GM19438 (cell line): ENCODE measurements around the gene DHPS.

ENCODE experiments used
- ATAC-seq: cut with Tn5 transposase; IDR thresholded peaks from one replicate; pipeline ENCODE4 v1.9.1; 2021; ENCODE audit warnings: low read depth; ENCODE audit not compliant: unreplicated experiment

DHPS gene

DNA sequence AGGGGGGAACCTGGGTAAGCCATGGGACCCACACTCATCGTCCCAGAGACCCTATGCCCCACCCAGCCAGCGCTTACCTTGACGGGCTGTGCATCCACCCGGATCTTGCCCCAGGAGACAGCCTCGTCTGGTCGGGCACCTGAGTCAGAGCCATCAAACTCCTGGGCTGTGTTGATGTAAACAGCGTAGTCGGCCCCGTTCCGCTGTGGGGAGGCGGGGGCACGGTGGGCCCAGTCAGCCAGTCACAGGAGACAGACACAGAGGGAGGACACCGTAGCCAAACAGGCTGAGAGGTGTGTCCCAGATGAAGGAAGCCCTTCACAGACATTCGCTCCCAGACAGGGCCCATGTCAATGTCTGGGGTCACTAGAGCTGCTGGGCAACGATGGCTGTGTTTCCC, 5.7 kb downstream of the DHPS start:
- ATAC-seq, result no peak

DNA sequence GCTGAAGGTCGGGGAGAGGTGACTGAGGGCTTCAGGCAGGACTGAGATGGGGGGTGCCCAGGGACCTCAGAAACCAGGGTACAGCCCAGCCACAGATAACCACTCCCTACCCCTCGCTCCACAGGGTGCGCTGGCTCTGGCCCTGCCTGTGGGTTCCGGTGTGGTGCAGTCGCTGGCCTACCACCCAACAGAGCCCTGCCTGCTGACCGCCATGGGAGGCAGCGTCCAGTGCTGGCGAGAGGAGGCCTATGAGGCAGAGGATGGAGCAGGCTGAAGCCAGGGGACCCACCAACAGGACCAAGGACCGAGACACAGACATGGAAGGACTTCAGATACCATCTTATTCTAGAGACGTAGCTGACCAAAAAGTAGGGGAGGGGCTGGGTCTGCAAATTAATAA, 6.3 kb downstream of the DHPS start:
- no peak for ATAC-seq

DNA sequence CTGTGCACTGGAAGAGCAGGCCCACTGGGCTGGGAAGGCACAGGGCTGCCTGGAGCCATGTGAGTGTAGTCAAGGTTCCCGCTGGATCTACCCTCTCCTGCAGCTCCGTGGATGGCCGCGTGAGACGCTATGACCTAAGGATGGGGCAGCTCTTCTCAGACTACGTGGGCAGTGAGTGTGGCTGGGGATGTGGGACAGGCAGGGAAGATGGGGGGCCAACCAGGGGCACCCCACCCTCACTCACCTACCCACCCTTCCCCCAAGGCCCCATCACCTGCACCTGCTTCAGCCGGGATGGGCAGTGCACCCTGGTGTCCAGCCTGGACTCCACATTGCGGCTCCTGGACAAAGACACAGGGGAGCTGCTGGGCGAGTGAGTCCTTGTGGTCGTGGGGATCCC, 8.9 kb downstream of the DHPS start:
- ATAC-seq, result no peak

DNA sequence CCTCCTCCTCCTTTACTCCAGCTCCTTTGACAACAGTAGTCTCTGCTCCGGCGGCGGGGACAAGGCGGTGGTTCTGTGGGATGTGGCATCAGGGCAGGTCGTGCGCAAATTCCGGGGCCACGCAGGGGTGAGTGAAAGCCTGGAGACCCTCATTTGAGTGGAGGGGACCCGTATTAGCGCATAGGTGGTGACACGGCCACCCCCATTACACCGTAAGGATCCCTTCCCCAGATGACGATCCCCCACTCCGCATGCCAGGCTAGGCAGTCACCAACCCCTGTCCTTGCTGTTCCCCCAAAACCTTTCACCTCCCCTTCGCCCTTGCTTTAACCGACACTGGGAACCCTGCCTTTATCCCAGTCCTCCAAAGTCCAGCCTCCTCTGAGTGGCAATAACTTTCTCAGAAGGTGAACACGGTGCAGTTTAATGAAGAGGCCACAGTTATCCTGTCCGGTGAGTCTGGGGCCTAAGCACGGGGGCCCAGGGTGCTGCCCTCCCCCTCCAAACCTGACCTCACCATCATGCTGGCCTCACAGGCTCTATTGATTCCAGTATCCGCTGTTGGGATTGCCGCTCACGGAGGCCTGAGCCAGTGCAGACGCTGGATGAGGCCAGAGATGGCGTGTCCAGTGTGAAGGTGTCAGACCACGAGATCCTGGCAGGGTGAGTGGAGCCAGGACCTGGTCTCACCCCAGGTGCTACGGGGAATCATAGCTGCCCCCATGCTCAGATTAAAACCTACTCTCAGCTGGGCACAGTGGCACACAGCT, 11.3 kb downstream of the DHPS start:
- no peak for ATAC-seq

DNA sequence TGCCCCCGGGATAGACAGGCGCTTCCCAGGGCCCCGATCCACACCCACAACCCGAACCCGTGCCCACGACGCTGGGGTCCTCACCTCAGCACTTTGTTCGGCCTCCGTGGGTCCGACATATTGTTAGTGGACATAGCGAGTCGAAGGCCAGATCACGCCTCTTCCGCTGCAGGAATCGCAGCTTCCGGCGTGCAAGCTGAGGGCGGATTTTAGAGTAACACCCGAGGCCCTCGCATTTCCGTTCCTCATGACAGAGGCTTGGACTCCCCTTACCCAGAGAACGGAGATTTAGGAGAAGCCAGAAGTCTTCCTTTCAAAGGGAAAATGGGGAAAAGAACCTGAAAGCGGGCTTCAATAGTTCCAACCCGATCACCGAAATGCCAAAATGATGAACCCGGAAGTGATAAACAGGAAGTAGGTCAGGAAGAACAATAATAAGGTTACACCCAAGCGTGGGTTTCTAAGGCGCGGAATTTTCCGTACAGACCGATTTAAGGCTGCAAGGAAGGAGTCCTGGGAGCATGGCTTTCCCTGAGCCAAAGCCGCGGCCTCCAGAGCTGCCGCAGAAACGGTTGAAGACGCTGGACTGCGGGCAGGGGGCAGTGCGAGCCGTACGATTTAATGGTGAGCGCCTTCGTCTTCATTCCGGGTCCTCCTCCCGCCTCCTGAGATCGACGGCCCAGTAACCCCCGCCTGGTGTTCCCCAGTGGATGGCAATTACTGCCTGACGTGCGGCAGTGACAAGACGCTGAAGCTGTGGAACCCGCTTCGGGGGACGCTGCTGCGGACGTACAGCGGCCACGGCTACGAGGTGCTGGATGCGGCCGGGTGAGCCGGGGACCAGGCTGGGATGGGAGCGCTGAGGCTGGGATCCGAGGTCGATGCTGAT, 12.2 kb downstream of the DHPS start:
- ATAC-seq, result no peak

DNA sequence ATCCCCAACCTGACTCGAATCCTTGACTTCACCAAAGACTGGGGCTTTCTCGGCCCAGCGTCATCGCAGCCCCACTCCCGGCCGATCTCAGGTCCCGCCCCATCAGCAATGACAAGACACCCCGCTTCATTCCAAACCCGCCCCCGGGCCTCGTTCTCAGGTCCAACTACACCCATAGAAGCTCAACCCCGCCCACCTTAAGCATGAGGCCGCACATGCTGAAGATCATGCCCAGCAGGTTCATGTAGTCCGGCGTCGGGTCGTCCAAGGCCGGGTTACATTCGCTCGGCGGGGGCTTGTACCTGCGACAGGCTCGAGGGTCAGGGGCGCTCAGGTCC, 12.8 kb downstream of the DHPS start:
- ATAC-seq, result no peak

DNA sequence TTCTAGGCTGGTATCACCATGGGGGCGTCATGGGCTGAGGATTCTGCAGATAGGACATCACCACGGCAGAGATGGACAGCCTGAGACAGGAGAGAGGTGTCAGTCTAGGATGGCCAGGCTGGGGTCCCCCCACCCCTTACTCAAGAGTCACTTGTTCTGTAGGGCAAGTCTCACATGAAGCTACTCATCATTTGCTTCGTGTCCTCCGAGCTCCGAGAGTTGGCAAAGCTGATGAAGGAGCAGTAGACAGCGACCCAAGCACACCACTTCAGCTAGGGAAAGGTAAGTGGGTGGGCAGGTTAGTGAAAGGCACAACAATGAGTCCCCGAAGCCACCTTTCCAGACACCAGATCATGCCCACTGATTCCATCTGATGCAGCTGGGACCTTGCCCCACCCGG, 13.3 kb downstream of the DHPS start:
- ATAC-seq, result no peak

DNA sequence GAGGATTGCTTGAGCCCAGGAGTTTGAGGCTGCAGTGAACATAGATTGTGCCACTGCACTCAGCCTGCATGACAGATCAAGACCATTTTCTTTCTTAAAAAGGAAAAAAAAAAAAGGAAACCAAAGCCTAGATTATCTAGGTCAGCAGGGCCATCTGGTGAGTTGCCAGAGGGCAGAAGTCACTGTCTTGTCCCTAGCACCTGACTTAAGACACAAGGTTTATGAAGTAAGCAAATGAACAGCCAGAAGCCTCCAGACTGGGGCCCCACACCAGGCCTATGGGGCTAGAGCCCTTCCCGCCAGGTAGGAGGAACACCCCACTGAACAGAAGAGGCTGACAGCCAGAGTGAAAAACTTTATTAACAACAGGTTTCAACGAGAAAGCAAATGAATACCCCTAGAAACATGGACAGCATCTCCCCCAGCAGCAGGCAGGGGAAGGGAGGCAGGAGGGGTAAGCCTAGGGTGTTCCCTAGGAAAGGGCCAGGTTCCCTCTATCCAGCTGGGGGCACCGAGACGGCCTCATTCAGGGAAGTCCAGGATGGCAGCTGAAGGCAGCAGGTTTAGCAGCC, 13.9 kb downstream of the DHPS start:
- ATAC-seq, result no peak

DNA sequence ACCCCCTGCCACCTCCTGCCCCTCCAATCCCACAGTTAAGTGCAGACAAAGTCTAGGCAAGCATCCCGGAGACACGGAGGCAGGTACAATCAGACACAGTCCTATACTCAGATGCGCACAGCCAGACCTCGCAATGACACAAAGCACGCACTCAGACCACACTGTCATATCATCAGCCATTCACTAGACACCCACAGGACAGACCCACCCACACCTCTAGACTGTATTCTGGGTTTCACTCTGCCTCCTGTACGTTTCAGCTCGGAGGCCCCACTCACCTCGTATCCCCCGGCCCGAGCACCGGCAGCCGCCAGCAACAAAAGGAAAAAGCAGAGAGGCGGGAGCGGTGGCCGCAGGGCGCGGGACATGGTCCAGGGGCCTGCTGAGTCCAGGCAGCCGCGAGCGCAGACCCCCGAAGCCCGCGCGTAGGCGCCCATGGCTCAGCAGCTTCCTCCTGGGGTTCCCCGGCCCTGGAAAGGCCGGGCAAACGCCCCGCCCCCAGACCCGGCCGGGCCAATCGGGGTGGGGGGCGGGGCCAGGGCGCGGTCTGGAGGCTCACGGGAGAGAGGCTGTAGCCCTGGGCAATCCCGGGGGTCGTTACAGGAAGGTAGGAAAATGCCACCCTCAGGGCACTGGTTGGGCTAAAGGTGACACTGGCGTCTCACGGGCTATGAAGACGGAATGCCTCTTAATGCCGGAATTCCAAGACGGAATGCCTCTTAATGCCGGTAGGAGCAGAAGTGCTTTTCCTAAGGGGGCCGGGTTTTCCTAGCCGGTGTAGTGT, 15.2 kb downstream of the DHPS start, which contains the start of the genes MAN2B1 and WDR83:
Gene MAN2B1 (minus strand): TSS at position 478 of the 784 bp plus-strand sequence. CDS start 41 bp downstream, at position 437.
Gene WDR83 (plus strand): TSS at position 543 of the 784 bp plus-strand sequence. CDS start 2,984 bp downstream, outside the sequence.
- ATAC-seq, result peak; percentile 59

DNA sequence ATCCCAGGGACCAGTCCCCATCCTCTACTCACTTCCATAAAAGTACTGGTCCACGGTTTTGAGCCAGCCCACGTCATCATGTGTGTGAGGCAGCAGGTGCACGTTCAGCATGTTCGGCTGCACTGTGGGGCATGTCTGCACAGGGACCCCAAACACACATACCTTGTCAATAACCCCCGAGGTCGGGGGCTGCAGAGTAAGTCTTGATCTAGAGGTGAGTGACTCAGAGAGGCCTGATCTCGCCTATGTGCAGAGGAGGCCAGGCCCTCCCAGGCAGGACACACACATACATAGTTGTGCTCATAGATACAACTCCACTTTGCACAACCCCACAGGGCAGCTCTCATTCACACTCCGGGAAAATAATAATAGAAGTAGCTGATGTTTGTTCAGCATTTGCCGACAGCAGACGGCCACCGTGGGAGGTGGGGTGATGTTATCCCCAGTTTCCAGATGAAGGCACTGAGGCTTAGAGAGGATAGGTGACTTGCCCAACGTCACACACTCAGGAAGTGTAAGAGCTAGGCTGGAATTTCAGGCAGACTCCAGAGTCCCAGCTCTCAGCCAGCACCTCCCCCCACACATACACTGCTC, 15.9 kb downstream of the DHPS start:
- no peak for ATAC-seq

DNA sequence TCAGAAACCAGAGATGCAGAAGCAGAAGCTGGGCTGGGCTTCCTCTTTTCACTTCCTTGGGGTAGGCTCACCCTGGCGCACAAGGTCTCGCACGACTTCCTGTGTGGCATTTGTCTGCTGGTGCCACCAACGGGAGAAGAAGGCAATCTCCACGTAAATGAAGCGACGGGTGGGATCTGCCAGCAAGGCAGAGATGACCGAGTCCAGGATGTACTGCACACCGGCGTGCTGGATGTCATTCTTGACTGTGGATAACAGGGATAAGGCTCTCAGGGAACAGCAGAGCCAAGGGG, 16.5 kb downstream of the DHPS start:
- ATAC-seq, result no peak

DNA sequence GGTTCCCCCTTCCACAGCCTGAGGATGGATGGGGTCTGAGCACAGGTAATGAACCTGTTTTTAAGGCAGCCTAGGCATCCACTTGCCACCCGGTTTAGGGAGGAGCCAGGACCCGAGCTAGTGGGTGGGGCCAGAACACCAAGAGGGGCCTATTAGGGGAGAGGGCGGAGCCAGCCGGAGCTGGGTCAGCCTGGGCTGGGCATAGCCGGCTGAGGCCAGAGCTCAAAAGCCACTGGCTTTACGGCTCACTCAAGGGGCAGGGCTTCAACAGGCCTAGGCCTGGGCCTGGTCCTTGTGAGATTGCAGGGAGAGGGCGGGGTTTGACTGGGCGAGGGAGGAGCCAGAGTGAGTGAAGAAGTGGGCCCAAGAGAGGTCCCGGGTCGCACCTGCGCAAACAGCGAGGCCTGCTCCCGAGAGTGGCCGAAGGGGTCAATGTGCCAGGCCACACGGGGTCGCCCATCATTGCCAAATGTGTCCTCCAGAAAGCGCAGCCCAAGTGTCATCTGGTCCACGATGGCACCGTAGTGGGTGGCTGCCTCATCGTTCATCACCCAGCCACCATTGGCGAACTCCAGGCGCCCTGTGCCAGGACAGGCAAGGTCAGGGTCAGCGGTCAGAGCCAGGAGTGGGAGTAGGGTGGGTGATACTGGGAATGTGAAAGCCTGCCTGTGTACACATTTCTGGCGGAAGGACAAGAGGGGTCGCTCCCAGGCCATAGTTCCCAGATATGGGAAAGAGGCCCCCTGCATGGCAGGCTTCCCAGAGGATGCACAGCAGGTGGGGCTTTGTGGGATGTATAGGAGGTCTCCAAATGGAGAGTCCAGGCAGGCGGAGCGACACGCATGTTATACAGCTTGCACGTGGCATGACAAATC, 17.0 kb downstream of the DHPS start:
- no peak for ATAC-seq

DNA sequence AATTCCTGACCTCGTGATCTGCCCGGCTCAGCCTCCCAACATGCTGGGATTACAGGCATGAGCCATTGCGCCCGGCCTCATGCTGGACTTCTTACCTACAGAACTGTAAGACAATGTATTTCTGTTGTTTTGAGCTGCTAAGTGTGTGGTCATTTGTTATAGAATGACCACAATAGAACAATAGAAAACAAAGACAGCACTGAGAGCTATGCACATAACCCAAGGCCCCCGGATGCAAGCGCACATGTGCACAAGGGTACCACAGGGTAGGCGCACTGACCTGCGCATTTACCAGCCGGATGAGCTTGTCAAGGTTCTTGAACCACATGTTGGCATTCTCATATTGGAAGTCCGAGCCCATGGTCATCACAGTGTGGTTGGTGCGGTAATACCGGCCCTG, 20.7 kb downstream of the DHPS start:
- no peak for ATAC-seq

DNA sequence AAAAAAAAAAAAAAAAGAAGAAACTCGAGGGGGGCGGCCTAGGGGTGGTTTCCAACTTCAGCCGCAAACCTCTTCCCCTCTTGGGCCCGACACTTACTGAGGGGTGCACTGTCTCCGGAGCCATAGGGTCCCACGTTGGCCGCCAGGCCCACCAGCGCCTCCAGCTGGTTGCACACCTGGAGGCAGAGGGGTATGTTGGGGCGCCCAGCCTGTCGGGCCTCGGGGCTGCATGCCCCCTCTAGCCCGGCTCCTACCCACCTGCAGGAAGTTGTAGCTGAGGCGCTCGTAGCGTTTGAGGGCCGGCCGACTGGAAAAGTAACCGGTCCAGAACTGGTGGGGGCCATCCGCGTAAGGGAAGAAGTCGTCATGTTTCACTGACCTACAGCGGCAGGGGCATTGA, 23.7 kb downstream of the DHPS start:
- no peak for ATAC-seq

DNA sequence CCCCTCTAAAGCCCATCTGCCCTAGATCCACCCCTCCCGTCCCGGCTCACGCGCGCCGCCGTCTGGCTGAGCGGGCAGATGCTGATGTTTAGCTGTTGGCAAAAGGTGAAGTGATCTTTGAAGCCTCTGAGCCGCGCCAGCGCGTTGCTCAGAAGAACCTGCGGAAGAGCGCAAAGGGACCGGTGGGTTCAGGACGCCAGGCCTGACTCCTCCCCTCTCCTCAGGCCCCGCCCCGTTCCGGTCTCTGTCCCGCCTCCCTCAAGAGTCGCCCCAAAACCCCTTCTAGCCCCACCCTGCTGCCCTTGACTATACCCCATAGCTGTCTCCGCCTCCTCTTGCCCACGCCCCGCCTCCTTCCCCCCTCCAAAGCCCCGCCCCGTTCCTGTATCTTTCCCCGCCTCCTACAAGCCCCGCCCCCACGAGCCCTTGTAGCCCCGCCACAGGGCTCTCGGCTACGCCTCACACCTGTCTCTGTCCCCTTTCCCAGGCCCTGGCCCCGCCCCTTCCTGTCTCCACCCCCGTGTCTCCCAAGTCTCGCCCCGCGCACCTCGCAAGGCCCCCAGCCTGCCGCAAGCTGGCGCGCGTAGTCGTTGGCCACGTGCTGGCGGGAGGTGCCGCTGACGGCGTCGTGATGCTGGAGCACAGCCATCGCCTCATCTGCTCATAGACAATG, 24.6 kb downstream of the DHPS start:
- ATAC-seq, result no peak

DNA sequence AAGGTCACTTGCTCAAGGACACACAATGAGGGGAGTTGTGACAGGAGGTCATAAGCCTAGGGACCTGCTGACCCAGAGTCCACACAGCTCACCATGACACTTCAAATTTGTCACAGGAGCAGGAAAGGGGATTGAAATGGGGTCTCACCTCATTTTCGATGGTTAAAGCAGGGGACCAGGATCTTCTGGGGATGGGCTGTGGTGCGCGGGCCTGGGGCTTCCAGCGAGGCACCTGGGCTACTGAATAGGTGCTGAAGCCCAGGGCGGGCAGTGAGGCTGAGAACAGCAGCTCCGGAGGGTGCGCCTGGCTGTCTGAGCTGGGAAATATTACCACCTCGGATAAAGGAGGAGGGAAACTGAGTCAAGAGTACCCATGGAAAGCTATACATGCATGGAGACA, 26.1 kb downstream of the DHPS start:
- no peak for ATAC-seq

DNA sequence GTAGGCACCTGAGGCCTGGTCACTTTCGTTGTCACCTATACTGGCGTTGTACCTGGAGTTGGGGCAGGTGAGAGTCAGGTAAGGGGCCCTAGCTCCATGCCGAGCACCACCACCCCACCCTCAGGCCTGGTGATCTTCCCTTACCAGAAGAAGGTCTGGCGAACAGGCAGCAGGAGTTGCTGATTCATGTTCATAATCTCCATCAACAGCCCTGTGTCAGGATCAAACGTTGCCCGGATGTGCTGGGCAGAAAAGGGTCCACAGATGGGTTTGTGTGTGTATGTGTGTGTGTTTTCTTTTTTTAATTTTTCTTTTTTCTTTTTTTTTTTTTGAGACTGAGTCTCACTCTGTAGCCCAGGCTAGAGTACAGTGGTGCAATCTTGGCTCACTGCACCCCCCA, 29.5 kb downstream of the DHPS start:
- no peak for ATAC-seq

DNA sequence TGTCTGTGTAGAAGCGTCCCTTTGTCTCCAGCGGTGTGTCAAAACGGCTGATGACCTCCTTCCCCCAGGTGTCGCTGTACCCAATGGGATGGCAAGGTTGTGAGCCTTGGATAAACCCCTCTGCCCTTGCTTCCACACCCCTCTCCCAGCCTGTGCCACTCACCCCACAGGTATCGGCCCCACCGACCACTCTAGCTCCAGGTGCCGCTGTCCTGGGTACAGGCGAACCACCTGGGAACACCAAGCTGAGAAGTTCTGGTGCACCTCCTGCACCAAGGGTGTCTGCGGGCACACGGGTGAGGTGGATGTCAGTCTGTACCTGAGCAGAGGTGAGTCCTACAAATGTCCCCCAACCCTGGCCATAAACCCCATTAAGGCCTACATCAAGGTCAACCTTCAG, 31.7 kb downstream of the DHPS start:
- no peak for ATAC-seq

DNA sequence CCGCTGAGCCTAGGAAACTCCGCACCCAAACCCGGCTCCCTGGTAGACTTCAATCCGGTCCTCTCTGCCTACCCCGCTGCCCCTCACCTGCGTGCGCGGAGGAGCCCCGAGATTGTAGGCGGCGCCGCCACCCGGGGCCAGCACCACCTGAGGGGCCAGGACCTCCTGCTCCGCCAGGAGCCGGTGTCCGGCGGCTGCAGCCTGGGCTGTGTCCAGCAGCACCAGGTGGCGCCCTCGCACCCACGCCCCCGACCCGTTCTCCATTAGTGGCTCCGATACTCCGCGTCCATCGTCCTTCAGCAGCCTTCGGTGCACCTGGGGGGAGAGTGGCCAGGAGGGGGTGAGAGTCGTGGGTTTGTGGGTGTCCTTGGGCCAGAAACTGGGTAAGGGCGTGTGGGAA, 33.6 kb downstream of the DHPS start:
- ATAC-seq, result no peak
